Glutamatergic neuron (in vitro differentiated cells): ENCODE data around the gene CRPPA. TPM values are rescaled to one million over a fixed set of nuclear protein-coding genes. Genes with fewer than 3 reads are reported as not detected.
"Not testable (repeated sequence)": the region's sequence is repeated elsewhere in the genome, so short reads cannot be mapped to it uniquely, and the experiment has no call there.

Experiments
- DNase-seq: peaks from one replicate; pipeline ENCODE4 v3.0.0; 2022
- H3K27ac Mint-ChIP-seq: one replicate; pipeline ENCODE4 v1.8.0; 2020; ENCODE audit warnings: mild to moderate bottlenecking, mixed read lengths, inconsistent platforms; ENCODE audit not compliant: unreplicated experiment
- H3K27me3 Mint-ChIP-seq: one replicate; pipeline ENCODE4 v1.8.0; 2020; ENCODE audit warnings: mild to moderate bottlenecking, moderate library complexity, mixed read lengths, inconsistent platforms; ENCODE audit not compliant: unreplicated experiment
- H3K36me3 Mint-ChIP-seq: one replicate; pipeline ENCODE4 v1.8.0; 2020; ENCODE audit warnings: mild to moderate bottlenecking, mixed read lengths, inconsistent platforms; ENCODE audit not compliant: unreplicated experiment
- H3K4me1 Mint-ChIP-seq: one replicate; pipeline ENCODE4 v1.8.0; 2020; ENCODE audit warnings: mild to moderate bottlenecking, low read depth, mixed read lengths, inconsistent platforms; ENCODE audit not compliant: unreplicated experiment
- H3K4me3 Mint-ChIP-seq: one replicate; pipeline ENCODE4 v1.8.0; 2020; ENCODE audit warnings: mild to moderate bottlenecking, mixed read lengths, inconsistent platforms; ENCODE audit not compliant: unreplicated experiment
- H3K9me3 Mint-ChIP-seq: one replicate; pipeline ENCODE4 v1.8.0; 2020; ENCODE audit warnings: mild to moderate bottlenecking, moderate library complexity, mixed read lengths, inconsistent platforms; ENCODE audit not compliant: unreplicated experiment
- total RNA-seq: library from RNA; stranded (reverse); fragmentation: NEBNext Ultra II Directional; extraction: Animal tissue kit (Norgen Biotek cat#: 25700); gene quantifications from one replicate; pipeline ENCODE4 v1.2.1, GENCODE V29; 2021; ENCODE audit not compliant: unreplicated experiment
- TF ChIP-seq, protein P1 (sequence below): fragments of 200-600 bp; sonication (generic); IDR thresholded peaks from one replicate; pipeline ENCODE4 v1.5.0; 2021; ENCODE audit not compliant: partially characterized antibody, unreplicated experiment

CRPPA gene
- total RNA-seq, 1 donor from 2014 or later: 5.3 TPM

DNA sequence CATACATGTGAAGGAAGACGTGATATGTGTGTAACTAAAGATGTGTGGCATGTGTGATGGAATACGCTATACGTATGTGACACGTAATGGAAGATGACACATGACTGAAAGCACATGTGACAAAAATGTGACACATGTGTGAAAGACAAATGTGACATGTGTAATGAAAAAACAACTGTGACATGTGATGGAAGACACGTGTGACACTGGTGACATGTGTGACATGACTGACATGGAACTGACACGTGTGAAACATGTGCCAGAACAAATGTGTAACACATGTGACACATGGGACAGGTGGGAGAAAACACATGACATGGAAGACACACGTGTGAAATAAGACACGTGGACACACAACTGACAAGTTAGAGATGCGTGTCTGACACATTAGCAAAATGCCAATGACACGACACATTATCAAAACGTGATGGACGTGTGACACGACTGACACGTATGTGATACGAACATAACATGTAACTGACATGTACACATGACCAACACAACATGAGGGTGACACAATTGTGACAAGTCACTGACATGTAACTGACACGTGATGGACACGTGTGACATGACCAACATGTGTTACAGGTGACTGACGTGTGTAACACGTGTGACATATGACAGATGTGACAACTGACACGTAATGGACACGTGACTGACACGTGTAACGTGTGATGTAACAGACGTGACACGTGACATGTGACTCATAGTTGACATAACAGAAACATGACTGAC, 24.4 kb downstream of the CRPPA start:
- no peak for DNase-seq
- Mint-ChIP-seq H3K4me1 (no peaks in the 10 kb centered on the region), H3K4me3 (no peak overlapping the region), H3K36me3 (peaks cover 45% of the 10 kb centered on the region), H3K9me3 (peaks cover 4% of the 10 kb centered on the region), H3K27ac (no peak overlapping the region), H3K27me3 (peaks cover 5% of the 10 kb centered on the region)
- TF ChIP-seq, protein P1, sequence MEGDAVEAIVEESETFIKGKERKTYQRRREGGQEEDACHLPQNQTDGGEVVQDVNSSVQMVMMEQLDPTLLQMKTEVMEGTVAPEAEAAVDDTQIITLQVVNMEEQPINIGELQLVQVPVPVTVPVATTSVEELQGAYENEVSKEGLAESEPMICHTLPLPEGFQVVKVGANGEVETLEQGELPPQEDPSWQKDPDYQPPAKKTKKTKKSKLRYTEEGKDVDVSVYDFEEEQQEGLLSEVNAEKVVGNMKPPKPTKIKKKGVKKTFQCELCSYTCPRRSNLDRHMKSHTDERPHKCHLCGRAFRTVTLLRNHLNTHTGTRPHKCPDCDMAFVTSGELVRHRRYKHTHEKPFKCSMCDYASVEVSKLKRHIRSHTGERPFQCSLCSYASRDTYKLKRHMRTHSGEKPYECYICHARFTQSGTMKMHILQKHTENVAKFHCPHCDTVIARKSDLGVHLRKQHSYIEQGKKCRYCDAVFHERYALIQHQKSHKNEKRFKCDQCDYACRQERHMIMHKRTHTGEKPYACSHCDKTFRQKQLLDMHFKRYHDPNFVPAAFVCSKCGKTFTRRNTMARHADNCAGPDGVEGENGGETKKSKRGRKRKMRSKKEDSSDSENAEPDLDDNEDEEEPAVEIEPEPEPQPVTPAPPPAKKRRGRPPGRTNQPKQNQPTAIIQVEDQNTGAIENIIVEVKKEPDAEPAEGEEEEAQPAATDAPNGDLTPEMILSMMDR: no peak

DNA sequence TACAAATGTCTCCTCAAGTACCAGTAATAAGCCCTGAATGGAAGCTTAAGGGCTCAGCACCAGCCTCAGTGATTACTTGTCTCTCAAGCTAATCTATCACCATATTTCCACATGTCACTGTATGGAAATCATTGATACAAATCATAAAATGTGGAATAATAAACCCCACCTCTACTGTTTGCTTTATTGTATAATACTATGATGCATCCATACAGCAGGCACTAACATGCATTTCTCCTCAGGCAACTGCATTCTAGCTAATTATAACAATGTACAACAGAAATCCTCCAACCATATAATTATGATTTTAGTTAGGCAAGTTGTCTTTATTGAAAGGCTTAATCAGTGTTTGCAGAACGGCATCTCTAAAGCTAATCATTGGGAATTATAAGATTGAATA, 26.2 kb downstream of the CRPPA start:
- Mint-ChIP-seq H3K4me1 (no peaks in the 10 kb centered on the region), H3K27ac (no peak overlapping the region), H3K4me3 (no peak overlapping the region), H3K9me3 (peaks cover 3% of the 10 kb centered on the region), H3K27me3 (peaks cover 2% of the 10 kb centered on the region), H3K36me3 (peaks cover 40% of the 10 kb centered on the region)
- TF ChIP-seq, protein P1: no peak
- no peak for DNase-seq

DNA sequence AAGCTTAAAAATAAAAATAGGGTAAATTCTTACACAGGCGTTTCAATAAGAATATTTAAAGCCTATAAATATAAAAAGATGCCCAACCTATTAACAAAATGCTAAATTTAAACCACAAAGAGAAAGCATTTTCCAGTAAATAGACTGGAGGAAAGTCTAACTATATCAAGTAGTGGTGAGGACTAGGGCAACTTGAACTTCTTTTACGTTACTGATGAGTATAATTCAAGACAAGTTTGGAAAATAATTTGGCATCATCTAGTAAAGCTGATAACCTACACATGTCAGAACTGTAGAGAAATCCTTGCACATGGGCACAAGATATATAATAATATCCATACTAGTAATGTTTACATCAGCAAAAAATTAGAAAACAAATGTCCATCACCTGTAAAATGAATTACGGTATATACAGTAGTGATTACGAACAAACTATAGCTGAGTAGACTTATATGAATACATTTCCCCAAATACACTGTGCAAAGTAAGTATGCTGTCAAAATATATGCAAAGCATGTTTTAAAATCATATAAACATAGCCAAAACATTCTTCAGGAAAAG, 27.4 kb downstream of the CRPPA start:
- Mint-ChIP-seq H3K4me1 (no peaks in the 10 kb centered on the region), H3K27ac (no peak overlapping the region), H3K27me3 (peaks cover 2% of the 10 kb centered on the region), H3K36me3 (peaks cover 29% of the 10 kb centered on the region), H3K9me3 (no peaks in the 10 kb centered on the region), H3K4me3 (no peak overlapping the region)
- DNase-seq: no peak
- TF ChIP-seq, protein P1: no peak

DNA sequence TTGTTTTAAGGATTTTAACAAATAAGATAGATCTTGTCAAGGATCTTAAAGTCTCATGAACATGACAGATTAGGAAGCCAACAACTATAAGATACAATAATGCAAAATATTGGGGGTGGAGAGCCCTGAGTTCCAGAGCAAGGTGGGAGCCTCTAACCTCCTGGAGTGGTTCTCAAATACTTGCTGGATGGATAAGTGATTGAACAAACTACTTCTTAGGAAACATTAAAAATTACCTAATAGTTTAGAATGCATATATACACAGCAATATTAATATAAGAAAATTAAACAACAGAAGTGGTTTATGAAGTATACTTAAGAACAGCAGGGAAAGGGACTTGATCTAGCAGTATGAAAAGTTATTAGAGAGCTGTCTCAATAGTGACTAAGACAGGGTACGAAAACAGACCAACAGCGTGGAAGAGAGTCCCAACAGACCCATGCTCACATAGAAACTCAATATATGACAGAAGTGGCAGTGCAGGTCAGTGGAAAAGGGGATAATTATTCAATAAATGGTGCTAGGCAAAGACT, 28.3 kb downstream of the CRPPA start:
- no peaks in the 10 kb centered on the region for H3K9me3 Mint-ChIP-seq
- no peak overlapping the region for H3K27ac Mint-ChIP-seq
- peaks cover 2% of the 10 kb centered on the region for H3K27me3 Mint-ChIP-seq
- peaks cover 26% of the 10 kb centered on the region for H3K36me3 Mint-ChIP-seq
- DNase-seq: no peak
- TF ChIP-seq, protein P1: no peak
- H3K4me3 Mint-ChIP-seq: no peak overlapping the region
- H3K4me1 Mint-ChIP-seq: no peaks in the 10 kb centered on the region

DNA sequence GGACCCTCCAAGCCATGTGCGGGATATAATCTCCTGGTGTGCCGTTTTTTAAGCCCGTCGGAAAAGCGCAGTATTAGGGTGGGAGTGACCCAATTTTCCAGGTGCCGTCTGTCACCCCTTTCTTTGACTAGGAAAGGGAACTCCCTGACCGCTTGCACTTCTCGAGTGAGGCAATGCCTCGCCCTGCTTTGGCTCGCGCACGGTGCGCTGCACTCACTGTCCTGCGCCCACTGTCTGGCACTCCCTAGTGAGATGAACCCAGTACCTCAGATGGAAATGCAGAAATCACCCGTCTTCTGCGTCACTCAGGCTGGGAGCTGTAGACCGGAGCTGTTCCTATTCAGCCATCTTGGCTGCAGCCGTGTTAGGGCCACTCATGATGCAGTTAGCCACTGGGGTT, 37.6 kb downstream of the CRPPA start:
- not testable (repeated sequence) for H3K4me1 Mint-ChIP-seq, H3K4me3 Mint-ChIP-seq, H3K9me3 Mint-ChIP-seq, DNase-seq, H3K27ac Mint-ChIP-seq, H3K27me3 Mint-ChIP-seq
- peaks cover 21% of the 10 kb centered on the region for H3K36me3 Mint-ChIP-seq

DNA sequence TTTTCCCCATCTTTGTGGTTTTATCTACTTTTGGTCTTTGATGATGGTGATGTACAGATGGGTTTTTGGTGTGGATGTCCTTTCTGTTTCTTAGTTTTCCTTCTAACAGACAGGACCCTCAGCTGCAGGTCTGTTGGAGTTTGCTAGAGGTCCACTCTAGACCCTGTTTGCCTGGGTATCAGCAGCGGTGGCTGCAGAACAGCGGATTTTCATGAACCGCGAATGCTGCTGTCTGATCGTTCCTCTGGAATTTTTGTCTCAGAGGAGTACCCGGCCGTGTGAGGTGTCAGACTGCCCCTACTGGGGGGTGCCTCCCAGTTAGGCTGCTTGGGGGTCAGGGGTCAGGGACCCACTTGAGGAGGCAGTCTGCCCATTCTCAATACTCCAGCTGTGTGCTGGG, 38.2 kb downstream of the CRPPA start:
- DNase-seq, H3K27me3 Mint-ChIP-seq, H3K27ac Mint-ChIP-seq, H3K4me3 Mint-ChIP-seq, H3K9me3 Mint-ChIP-seq, H3K4me1 Mint-ChIP-seq: not testable (repeated sequence)
- H3K36me3 Mint-ChIP-seq: peaks cover 21% of the 10 kb centered on the region
